Heart left ventricle (tissue), 13 donors: ENCODE measurements around the gene IL6.

Source experiments
- CTCF ChIP-seq, 12 donors: fragments of 200-600 bp; sonication (generic) in 4 of 12; IDR thresholded peaks; one replicate each; pipeline versions ENCODE4 v1.5.0 to v1.8.0; 2018 to 2022; ENCODE audit warnings: antibody characterized with exemption in 12 of 12, mild to moderate bottlenecking in 5 of 12
- POLR2A ChIP-seq, 2 donors: fragments of 450-650 bp; IDR thresholded peaks; one replicate each; pipeline ENCODE4 v1.6.1; 2017; ENCODE audit warnings: antibody characterized with exemption in 2 of 2, mild to moderate bottlenecking in 2 of 2, moderate library complexity in 2 of 2
- donor health status: ischemic (EF 13 %, LVEDD 7.1; RV severe dilation, severe dysfunction).
- donor health status: DM: no; HTN: yes; CAD: no.
- donor health status: DM: no; HTN: no; CAD: no.
- donor health status: ischemic (EF 25% LVEDD 6.9; RV normal size, moderate dysfunction).
- donor health status: ischemic (EF 25% LVEDD 5.7; RV mildly dilated, moderate dysfunction).
- donor health status: ischemic (EF 35%, LVEDD 5.7; RV mildly dilated, moderate dysfunction).
- donor health status: nonischemic (EF 11% LVEDD 7.7; RV severe dilation, severe dysfunction).
- donor health status: DM: yes; HTN: yes; CAD: no.
- donor health status: PGD.
- donor health status: ischemic (EF 29% LVEDD 5.4; RV normal size, mild dysfunction).
- donor health status: nonischemic (EF 23%, LVEDD 6.1; RV moderate dilation, normal function).

GRCh38 chr7:22726907-22727713 is at the start of gene IL6:
- TF ChIP-seq CTCF (IDR thresholded peaks at IDR 0.05) (no peak), POLR2A (IDR thresholded peaks at IDR 0.05) (no peak)
